MCF 10A (cell line): ENCODE results near the gene ADGRL3. TPM values are rescaled to one million over a fixed set of nuclear protein-coding genes. Genes with fewer than 3 reads are reported as not detected.
"Not testable (repeated sequence)": the region's sequence is repeated elsewhere in the genome, so short reads cannot be mapped to it uniquely, and the experiment has no call there.

Experiments used
- BruUV-seq: library from RNA; stranded (reverse); fragments of 400-500 nt; replicated peaks from 2 replicates; lab custom pipeline; 2021; lab: Mats Ljungman, UMichigan
- CTCF ChIA-PET: fragments of 300-600 bp; sonication (Branson Sonifier 250); formaldehyde crosslinking; extraction: SDS; loops from one replicate; lab custom pipeline; 2021; ENCODE audit warnings: antibody characterized with exemption, inconsistent platforms; lab: Yijun Ruan, JAX
- POLR2A ChIA-PET: fragments of 300-600, 350-650 bp; sonication (Branson Sonifier 250); formaldehyde crosslinking; extraction: SDS; loops from one replicate; lab custom pipeline; 2020; ENCODE audit warnings: antibody characterized with exemption, inconsistent platforms; lab: Yijun Ruan, JAX
- DNase-seq: peaks from one replicate; pipeline ENCODE4 v3.0.0-alpha.2; 2018; ENCODE audit not compliant: unreplicated experiment
- H3K27ac Mint-ChIP-seq: one replicate; pipeline ENCODE4 v1.8.0; 2022; ENCODE audit warnings: mild to moderate bottlenecking, low read depth, mixed read lengths; ENCODE audit not compliant: unreplicated experiment
- H3K27me3 Mint-ChIP-seq: one replicate; pipeline ENCODE4 v1.8.0; 2022; ENCODE audit warnings: mixed read lengths; ENCODE audit not compliant: insufficient read depth, unreplicated experiment
- H3K36me3 Mint-ChIP-seq: one replicate; pipeline ENCODE4 v1.8.0; 2022; ENCODE audit warnings: mild to moderate bottlenecking, moderate library complexity, mixed read lengths; ENCODE audit not compliant: insufficient read depth, unreplicated experiment
- H3K4me1 Mint-ChIP-seq: one replicate; pipeline ENCODE4 v1.8.0; 2022; ENCODE audit warnings: mixed read lengths; ENCODE audit not compliant: insufficient read depth, unreplicated experiment
- H3K4me3 Mint-ChIP-seq: one replicate; pipeline ENCODE4 v1.8.0; 2022; ENCODE audit warnings: mild to moderate bottlenecking, moderate library complexity, mixed read lengths; ENCODE audit not compliant: unreplicated experiment
- H3K9me3 Mint-ChIP-seq: one replicate; pipeline ENCODE4 v1.8.0; 2022; ENCODE audit warnings: mixed read lengths; ENCODE audit not compliant: unreplicated experiment
- CTCF ChIP-seq: fragments of 200-600 bp; IDR thresholded peaks from one replicate; pipeline ENCODE4 v1.8.0; 2022; ENCODE audit warnings: antibody characterized with exemption, mild to moderate bottlenecking; ENCODE audit not compliant: unreplicated experiment
- intact Hi-C: fragments of 100-400 bp; cut with micrococcal nuclease; formaldehyde crosslinking; loops from 2 replicates; pipeline ENCODE4 v1.14.1; 2022
- total RNA-seq: library from RNA; stranded (reverse); gene quantifications from 2 replicates; pipeline ENCODE4 v1.2.3, GENCODE V29; 2022

Gene ADGRL3
- total RNA-seq, 1 experiment from 2014 or later, result 3.6 TPM

- intact Hi-C loops, result no loop called here
- POLR2A ChIA-PET, result no interaction called here
Observed at GRCh38 chr4:61507091-61507490, 307.0 kb downstream of the ADGRL3 start.

GRCh38 chr4:61509721-61510241 is 309.7 kb downstream of the ADGRL3 start:
- H3K4me3 Mint-ChIP-seq, H3K27me3 Mint-ChIP-seq, DNase-seq, H3K9me3 Mint-ChIP-seq, H3K36me3 Mint-ChIP-seq, intact Hi-C loops, BruUV-seq, H3K4me1 Mint-ChIP-seq, H3K27ac Mint-ChIP-seq: not testable (repeated sequence)
- POLR2A ChIA-PET, result interaction anchor here (0.7 kb wide), 1 partner anchor 37 kb away, joined by 3 read pairs; no protein-coding TSS in a partner anchor
- CTCF ChIA-PET, result interaction anchor here (0.6 kb wide), 1 partner anchor 256 kb away, joined by 3 read pairs; no protein-coding TSS in a partner anchor

More at GRCh38 chr4:61507091-61507490, 307.0 kb downstream of the ADGRL3 start:
- no TSS peak for BruUV-seq
- DNase-seq, result no peak
- Mint-ChIP-seq H3K27me3 (no peaks in the 10 kb centered on the region), H3K27ac (no peak overlapping the region), H3K36me3 (peaks cover 6% of the 10 kb centered on the region), H3K9me3 (no peaks in the 10 kb centered on the region), H3K4me1 (no peaks in the 10 kb centered on the region), H3K4me3 (no peak overlapping the region)
- CTCF ChIA-PET, result interaction anchor here (0.5 to 1.5 kb wide), 2 partner anchors 9 to 282 kb away, joined by 3 to 4 read pairs; no protein-coding TSS in a partner anchor
- no peak for TF ChIP-seq CTCF

- H3K4me1 Mint-ChIP-seq, result no peaks in the 10 kb centered on the region
- peaks cover 6% of the 10 kb centered on the region for H3K36me3 Mint-ChIP-seq
- ChIA-PET POLR2A (interaction anchor here (0.6 to 1.4 kb wide), 4 partner anchors 49 to 1042 kb away, joined by 3 read pairs; no protein-coding TSS in a partner anchor), CTCF (interaction anchor here (2.3 kb wide), 1 partner anchor 11 kb away, joined by 6 read pairs; no protein-coding TSS in a partner anchor)
- DNase-seq, result peak; percentile 64
- H3K27ac Mint-ChIP-seq, result peak overlapping the region; percentile 1
- intact Hi-C loops, result no loop called here
- H3K9me3 Mint-ChIP-seq, result no peaks in the 10 kb centered on the region
- no peak overlapping the region for H3K4me3 Mint-ChIP-seq
- TF ChIP-seq CTCF, result no peak
- BruUV-seq, result no TSS peak
- no peaks in the 10 kb centered on the region for H3K27me3 Mint-ChIP-seq
Observed at GRCh38 chr4:61511716-61512488, 311.8 kb downstream of the ADGRL3 start.

- POLR2A ChIA-PET, result interaction anchor here (1.2 kb wide), 1 partner anchor 18 kb away, joined by 3 read pairs; no protein-coding TSS in a partner anchor
- peak; percentile 25 for DNase-seq
- no TSS peak for BruUV-seq
- TF ChIP-seq CTCF, result no peak
- intact Hi-C loops, result no loop called here
- Mint-ChIP-seq H3K4me1 (no peaks in the 10 kb centered on the region), H3K9me3 (no peaks in the 10 kb centered on the region), H3K4me3 (no peak overlapping the region), H3K36me3 (peaks cover 6% of the 10 kb centered on the region), H3K27ac (peak overlapping the region; percentile 61), H3K27me3 (no peaks in the 10 kb centered on the region)
- CTCF ChIA-PET, result interaction anchor here (1.0 to 1.1 kb wide), 2 partner anchors 10 to 227 kb away, joined by 3 read pairs; no protein-coding TSS in a partner anchor
Observed at GRCh38 chr4:61514991-61515390, 314.9 kb downstream of the ADGRL3 start.
